ENCODE data around the gene WAS.

The WAS gene

DNA sequence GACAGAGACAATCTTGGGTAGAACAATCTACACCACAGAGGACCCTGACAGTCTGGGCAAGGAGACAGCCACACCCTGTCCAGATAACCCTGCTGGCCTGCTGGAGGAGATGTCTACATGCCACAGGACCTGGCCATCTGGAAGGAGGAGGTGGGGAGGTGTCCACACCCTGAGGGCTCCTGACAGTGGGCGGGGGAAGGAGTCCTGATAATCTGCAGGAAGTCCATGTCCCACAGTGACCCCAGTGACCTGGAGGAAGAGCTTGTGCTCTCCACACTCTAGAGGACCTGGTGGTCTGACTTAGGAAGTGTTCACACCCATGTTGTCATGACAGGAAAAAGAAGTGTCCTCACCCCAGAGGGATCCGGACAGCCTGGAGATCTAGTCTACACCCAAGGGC, 18.4 kb downstream of the WAS start (continued):
- TF ChIP-seq, protein P1, sequence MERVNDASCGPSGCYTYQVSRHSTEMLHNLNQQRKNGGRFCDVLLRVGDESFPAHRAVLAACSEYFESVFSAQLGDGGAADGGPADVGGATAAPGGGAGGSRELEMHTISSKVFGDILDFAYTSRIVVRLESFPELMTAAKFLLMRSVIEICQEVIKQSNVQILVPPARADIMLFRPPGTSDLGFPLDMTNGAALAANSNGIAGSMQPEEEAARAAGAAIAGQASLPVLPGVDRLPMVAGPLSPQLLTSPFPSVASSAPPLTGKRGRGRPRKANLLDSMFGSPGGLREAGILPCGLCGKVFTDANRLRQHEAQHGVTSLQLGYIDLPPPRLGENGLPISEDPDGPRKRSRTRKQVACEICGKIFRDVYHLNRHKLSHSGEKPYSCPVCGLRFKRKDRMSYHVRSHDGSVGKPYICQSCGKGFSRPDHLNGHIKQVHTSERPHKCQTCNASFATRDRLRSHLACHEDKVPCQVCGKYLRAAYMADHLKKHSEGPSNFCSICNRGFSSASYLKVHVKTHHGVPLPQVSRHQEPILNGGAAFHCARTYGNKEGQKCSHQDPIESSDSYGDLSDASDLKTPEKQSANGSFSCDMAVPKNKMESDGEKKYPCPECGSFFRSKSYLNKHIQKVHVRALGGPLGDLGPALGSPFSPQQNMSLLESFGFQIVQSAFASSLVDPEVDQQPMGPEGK (CRISPR knock-in tag; IDR thresholded peaks at IDR 0.05; ENCODE audit: borderline replicate concordance), result no peak
- TF ChIP-seq ARNTL (CRISPR knock-in tag; IDR thresholded peaks at IDR 0.05; ENCODE audit: borderline replicate concordance, low read depth) (no peak), GLIS3 (CRISPR knock-in tag; IDR thresholded peaks at IDR 0.05) (no peak), ZNF565 (CRISPR knock-in tag; conservative IDR thresholded peaks at IDR 0.05; ENCODE audit: low read depth) (no peak), ZNF70 (CRISPR knock-in tag; IDR thresholded peaks at IDR 0.05) (no peak), ZC3H10 (CRISPR knock-in tag; IDR thresholded peaks at IDR 0.05) (no peak), ISL1 (CRISPR knock-in tag; IDR thresholded peaks at IDR 0.05) (no peak), RARB (CRISPR knock-in tag; IDR thresholded peaks at IDR 0.05) (no peak), SNAI2 (CRISPR knock-in tag; IDR thresholded peaks at IDR 0.05) (no peak), OSR1 (CRISPR knock-in tag; IDR thresholded peaks at IDR 0.05) (no peak), PPARA (CRISPR knock-in tag; IDR thresholded peaks at IDR 0.05; ENCODE audit: borderline replicate concordance) (no peak)
- TF ChIP-seq, protein P2, sequence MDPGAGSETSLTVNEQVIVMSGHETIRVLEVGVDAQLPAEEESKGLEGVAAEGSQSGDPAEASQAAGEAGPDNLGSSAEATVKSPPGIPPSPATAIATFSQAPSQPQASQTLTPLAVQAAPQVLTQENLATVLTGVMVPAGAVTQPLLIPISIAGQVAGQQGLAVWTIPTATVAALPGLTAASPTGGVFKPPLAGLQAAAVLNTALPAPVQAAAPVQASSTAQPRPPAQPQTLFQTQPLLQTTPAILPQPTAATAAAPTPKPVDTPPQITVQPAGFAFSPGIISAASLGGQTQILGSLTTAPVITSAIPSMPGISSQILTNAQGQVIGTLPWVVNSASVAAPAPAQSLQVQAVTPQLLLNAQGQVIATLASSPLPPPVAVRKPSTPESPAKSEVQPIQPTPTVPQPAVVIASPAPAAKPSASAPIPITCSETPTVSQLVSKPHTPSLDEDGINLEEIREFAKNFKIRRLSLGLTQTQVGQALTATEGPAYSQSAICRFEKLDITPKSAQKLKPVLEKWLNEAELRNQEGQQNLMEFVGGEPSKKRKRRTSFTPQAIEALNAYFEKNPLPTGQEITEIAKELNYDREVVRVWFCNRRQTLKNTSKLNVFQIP (CRISPR knock-in tag; IDR thresholded peaks at IDR 0.05; ENCODE audit: borderline replicate concordance, low read depth), result no peak

DNA sequence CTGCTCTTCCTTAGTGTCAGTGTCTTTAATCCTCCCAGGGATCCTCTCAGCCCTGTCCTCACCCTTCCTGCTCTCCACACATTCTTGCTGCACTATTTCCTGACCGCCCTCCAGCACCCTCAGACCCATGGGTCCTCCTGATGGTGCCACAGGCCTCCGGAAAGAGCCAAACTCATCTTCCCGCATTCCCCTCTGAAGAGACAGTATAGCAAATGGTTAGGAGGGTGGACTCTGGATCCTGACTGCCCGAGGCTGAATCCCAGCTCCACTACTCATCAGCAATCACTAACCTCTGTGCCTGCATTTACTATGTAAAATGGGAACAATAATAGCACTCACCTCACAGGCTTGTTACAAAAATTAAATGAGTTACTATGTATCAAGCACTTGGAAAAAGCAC, 19.1 kb downstream of the WAS start:
- TF ChIP-seq OSR1 (CRISPR knock-in tag; IDR thresholded peaks at IDR 0.05), result no peak
- TF ChIP-seq TOX (CRISPR knock-in tag; IDR thresholded peaks at IDR 0.05; ENCODE audit: borderline replicate concordance), result no peak
- TF ChIP-seq, protein P3, sequence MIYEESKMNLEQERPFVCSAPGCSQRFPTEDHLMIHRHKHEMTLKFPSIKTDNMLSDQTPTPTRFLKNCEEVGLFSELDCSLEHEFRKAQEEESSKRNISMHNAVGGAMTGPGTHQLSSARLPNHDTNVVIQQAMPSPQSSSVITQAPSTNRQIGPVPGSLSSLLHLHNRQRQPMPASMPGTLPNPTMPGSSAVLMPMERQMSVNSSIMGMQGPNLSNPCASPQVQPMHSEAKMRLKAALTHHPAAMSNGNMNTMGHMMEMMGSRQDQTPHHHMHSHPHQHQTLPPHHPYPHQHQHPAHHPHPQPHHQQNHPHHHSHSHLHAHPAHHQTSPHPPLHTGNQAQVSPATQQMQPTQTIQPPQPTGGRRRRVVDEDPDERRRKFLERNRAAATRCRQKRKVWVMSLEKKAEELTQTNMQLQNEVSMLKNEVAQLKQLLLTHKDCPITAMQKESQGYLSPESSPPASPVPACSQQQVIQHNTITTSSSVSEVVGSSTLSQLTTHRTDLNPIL (CRISPR knock-in tag; IDR thresholded peaks at IDR 0.05; ENCODE audit: low read depth), result no peak
- TF ChIP-seq ZNF8 (CRISPR knock-in tag; IDR thresholded peaks at IDR 0.05), result no peak
- no peak for TF ChIP-seq CSDC2 (CRISPR knock-in tag; IDR thresholded peaks at IDR 0.05)
- TF ChIP-seq, protein P4, sequence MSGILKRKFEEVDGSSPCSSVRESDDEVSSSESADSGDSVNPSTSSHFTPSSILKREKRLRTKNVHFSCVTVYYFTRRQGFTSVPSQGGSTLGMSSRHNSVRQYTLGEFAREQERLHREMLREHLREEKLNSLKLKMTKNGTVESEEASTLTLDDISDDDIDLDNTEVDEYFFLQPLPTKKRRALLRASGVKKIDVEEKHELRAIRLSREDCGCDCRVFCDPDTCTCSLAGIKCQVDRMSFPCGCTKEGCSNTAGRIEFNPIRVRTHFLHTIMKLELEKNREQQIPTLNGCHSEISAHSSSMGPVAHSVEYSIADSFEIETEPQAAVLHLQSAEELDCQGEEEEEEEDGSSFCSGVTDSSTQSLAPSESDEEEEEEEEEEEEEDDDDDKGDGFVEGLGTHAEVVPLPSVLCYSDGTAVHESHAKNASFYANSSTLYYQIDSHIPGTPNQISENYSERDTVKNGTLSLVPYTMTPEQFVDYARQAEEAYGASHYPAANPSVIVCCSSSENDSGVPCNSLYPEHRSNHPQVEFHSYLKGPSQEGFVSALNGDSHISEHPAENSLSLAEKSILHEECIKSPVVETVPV (CRISPR knock-in tag; IDR thresholded peaks at IDR 0.05), result no peak
- TF ChIP-seq, protein P2 (CRISPR knock-in tag; IDR thresholded peaks at IDR 0.05; ENCODE audit: borderline replicate concordance, low read depth), result no peak
- no peak for ATAC-seq

DNA sequence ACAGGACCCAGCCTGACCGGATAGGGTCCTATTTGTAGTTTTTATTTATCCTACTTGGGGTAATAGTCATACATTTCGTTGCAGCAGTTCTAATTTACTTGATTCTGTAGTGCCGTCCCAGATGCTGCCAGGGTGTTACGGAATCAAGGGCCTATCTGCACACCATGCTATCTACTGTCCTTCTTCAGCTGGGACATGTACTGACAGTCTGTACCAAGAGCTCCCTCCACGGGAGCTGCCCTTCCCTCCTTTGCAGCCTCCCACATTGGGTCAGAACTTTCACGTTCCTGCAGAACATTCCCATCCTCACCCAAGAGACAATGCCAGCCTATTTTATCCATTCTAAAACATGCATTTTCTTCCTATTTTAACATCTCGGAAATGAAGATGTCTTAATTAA, 19.6 kb downstream of the WAS start:
- TF ChIP-seq ARNTL (CRISPR knock-in tag; IDR thresholded peaks at IDR 0.05; ENCODE audit: borderline replicate concordance, low read depth) (no peak), PPARA (CRISPR knock-in tag; IDR thresholded peaks at IDR 0.05; ENCODE audit: borderline replicate concordance) (no peak), ISL1 (CRISPR knock-in tag; IDR thresholded peaks at IDR 0.05) (no peak), SNAI2 (CRISPR knock-in tag; IDR thresholded peaks at IDR 0.05) (no peak), ZC3H10 (CRISPR knock-in tag; IDR thresholded peaks at IDR 0.05) (no peak)
- TF ChIP-seq, protein P5, sequence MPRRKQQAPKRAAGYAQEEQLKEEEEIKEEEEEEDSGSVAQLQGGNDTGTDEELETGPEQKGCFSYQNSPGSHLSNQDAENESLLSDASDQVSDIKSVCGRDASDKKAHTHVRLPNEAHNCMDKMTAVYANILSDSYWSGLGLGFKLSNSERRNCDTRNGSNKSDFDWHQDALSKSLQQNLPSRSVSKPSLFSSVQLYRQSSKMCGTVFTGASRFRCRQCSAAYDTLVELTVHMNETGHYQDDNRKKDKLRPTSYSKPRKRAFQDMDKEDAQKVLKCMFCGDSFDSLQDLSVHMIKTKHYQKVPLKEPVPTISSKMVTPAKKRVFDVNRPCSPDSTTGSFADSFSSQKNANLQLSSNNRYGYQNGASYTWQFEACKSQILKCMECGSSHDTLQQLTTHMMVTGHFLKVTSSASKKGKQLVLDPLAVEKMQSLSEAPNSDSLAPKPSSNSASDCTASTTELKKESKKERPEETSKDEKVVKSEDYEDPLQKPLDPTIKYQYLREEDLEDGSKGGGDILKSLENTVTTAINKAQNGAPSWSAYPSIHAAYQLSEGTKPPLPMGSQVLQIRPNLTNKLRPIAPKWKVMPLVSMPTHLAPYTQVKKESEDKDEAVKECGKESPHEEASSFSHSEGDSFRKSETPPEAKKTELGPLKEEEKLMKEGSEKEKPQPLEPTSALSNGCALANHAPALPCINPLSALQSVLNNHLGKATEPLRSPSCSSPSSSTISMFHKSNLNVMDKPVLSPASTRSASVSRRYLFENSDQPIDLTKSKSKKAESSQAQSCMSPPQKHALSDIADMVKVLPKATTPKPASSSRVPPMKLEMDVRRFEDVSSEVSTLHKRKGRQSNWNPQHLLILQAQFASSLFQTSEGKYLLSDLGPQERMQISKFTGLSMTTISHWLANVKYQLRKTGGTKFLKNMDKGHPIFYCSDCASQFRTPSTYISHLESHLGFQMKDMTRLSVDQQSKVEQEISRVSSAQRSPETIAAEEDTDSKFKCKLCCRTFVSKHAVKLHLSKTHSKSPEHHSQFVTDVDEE (CRISPR knock-in tag; IDR thresholded peaks at IDR 0.05), result no peak
- TF ChIP-seq, protein P1 (CRISPR knock-in tag; IDR thresholded peaks at IDR 0.05; ENCODE audit: borderline replicate concordance), result no peak
- no peak for ATAC-seq

Measured in SK-N-SH treated with all-trans-retinoic acid at 6 μM for 48 hours (cell line).